ENCODE results near the gene ITGB1BP1.

GRCh38 chr2:9390151-9390850 is 33.0 kb downstream of the ITGB1BP1 start:
- TF ChIP-seq POLR2A (IDR thresholded peaks at IDR 0.05) = no peak
- TF ChIP-seq EP300 (IDR thresholded peaks at IDR 0.05) = no peak
- TF ChIP-seq CTCF (IDR thresholded peaks at IDR 0.05) = no peak

Measured in stomach (tissue), 4 donors.